Caco-2 (cell line): ENCODE results near the gene GRP. TPM values are rescaled to one million over a fixed set of nuclear protein-coding genes. Genes with fewer than 3 reads are reported as not detected.

Source experiments
- BruUV-seq: library from RNA; stranded (reverse); fragments of 400-500 nt; replicated peaks from 2 replicates; lab custom pipeline; 2021; lab: Mats Ljungman, UMichigan
- CTCF ChIA-PET: fragments of 300-600 bp; sonication (Branson Sonifier 250); formaldehyde crosslinking; loops from one replicate; lab custom pipeline; 2022; ENCODE audit warnings: antibody characterized with exemption; lab: Charles Lee
- POLR2A ChIA-PET: fragments of 300-600 bp; sonication (Branson Sonifier 250); formaldehyde crosslinking; loops from one replicate; lab custom pipeline; 2022; ENCODE audit warnings: antibody characterized with exemption; lab: Charles Lee
- DNase-seq, 2 experiments: peaks; one replicate each; pipeline versions ENCODE4 v3.0.0 to v3.0.0-alpha.2; 2020 to 2022
- H3K27me3 ChIP-seq: replicated peaks from 2 replicates; pipeline ENCODE4 v1.6.0; 2011; ENCODE audit warnings: low read length; ENCODE audit not compliant: control insufficient read depth, insufficient read depth
- H3K36me3 ChIP-seq: 2 replicates; pipeline ENCODE4 v1.5.1; 2011; ENCODE audit warnings: low read length; ENCODE audit not compliant: control insufficient read depth, insufficient read depth
- H3K4me1 ChIP-seq: fragments of 250-450 bp; sonication (Bioruptor Pico); 2 replicates; pipeline ENCODE4 v1.5.1; 2020; ENCODE audit warnings: mild to moderate bottlenecking
- H3K4me3 ChIP-seq: 2 replicates; pipeline ENCODE4 v1.5.1; 2011; ENCODE audit warnings: low read depth, mild to moderate bottlenecking, control low read depth, low read length
- H3K9me3 ChIP-seq: fragments of 250-450 bp; sonication (Bioruptor Pico); 2 replicates; pipeline ENCODE4 v1.5.1; 2020; ENCODE audit warnings: mild to moderate bottlenecking, moderate library complexity
- H3K27ac Mint-ChIP-seq: one replicate; pipeline ENCODE4 v1.8.0; 2022; ENCODE audit warnings: mixed read lengths; ENCODE audit not compliant: unreplicated experiment
- H3K27me3 Mint-ChIP-seq: one replicate; pipeline ENCODE4 v1.8.0; 2022; ENCODE audit warnings: mixed read lengths; ENCODE audit not compliant: insufficient read depth, unreplicated experiment
- H3K36me3 Mint-ChIP-seq: one replicate; pipeline ENCODE4 v1.8.0; 2022; ENCODE audit warnings: mild to moderate bottlenecking, mixed read lengths; ENCODE audit not compliant: insufficient read depth, unreplicated experiment
- H3K4me1 Mint-ChIP-seq: one replicate; pipeline ENCODE4 v1.8.0; 2022; ENCODE audit warnings: low read depth, mixed read lengths; ENCODE audit not compliant: unreplicated experiment
- H3K4me3 Mint-ChIP-seq: one replicate; pipeline ENCODE4 v1.8.0; 2022; ENCODE audit warnings: mild to moderate bottlenecking, moderate library complexity, mixed read lengths; ENCODE audit not compliant: unreplicated experiment
- H3K9me3 Mint-ChIP-seq: one replicate; pipeline ENCODE4 v1.8.0; 2022; ENCODE audit warnings: mixed read lengths; ENCODE audit not compliant: unreplicated experiment
- intact Hi-C: fragments of 100-400 bp; cut with micrococcal nuclease; formaldehyde crosslinking; loops from one replicate; pipeline ENCODE4 v1.10.0; 2022; ENCODE audit not compliant: unreplicated experiment
- total RNA-seq: library from RNA; stranded (reverse); gene quantifications from 2 replicates; pipeline ENCODE4 v1.2.3, GENCODE V29; 2022
- TF ChIP-seq, protein P1 (sequence below), 2 experiments: fragments of 200-600 bp in 1 of 2; IDR thresholded peaks; 1 replicate in 1 of 2; 2 replicates in 1 of 2; pipeline versions ENCODE4 v1.5.1 to v1.8.0; 2011 to 2022; ENCODE audit warnings: antibody characterized with exemption in 1 of 2, control low read depth in 1 of 2, inconsistent platforms in 1 of 2, low read depth in 1 of 2, low read length in 1 of 2, mild to moderate bottlenecking in 1 of 2, moderate library complexity in 1 of 2; ENCODE audit not compliant: insufficient read depth in 1 of 2, severe bottlenecking in 1 of 2, unreplicated experiment in 1 of 2

GRP gene
- total RNA-seq, 1 experiment from 2014 or later, result not detected

DNA sequence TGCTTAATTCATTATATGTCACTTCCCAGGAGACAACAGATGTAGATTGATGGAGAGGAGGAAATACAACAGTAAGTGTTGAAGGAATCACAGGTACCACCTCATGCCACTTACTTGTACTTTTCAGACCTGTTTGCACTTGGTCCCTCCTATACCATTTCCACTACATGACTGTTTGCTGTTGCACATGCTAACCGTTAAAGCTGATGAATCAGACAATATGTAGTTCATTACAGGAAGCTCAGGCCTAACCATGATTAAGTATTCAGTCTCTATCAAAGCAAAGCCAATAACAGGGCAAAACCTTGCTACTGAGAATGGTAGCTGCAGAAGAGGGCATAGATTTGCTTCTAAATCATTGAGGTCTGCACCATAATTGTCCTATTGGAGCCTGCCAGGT, 30.2 kb upstream of the GRP start:
- H3K27me3 ChIP-seq, result no peaks in the 10 kb centered on the region
- no TSS peak for BruUV-seq
- H3K4me3 ChIP-seq, result no peak overlapping the region
- no peaks in the 10 kb centered on the region for H3K9me3 ChIP-seq
- H3K4me1 ChIP-seq, result no peaks in the 10 kb centered on the region
- Mint-ChIP-seq H3K4me3 (no peak overlapping the region), H3K36me3 (no peaks in the 10 kb centered on the region), H3K27ac (no peak overlapping the region), H3K9me3 (no peaks in the 10 kb centered on the region), H3K4me1 (no peaks in the 10 kb centered on the region), H3K27me3 (peaks cover 6% of the 10 kb centered on the region)
- H3K36me3 ChIP-seq, result no peaks in the 10 kb centered on the region
- POLR2A ChIA-PET, result no interaction called here
- intact Hi-C loops, result no loop called here
- TF ChIP-seq, protein P1, sequence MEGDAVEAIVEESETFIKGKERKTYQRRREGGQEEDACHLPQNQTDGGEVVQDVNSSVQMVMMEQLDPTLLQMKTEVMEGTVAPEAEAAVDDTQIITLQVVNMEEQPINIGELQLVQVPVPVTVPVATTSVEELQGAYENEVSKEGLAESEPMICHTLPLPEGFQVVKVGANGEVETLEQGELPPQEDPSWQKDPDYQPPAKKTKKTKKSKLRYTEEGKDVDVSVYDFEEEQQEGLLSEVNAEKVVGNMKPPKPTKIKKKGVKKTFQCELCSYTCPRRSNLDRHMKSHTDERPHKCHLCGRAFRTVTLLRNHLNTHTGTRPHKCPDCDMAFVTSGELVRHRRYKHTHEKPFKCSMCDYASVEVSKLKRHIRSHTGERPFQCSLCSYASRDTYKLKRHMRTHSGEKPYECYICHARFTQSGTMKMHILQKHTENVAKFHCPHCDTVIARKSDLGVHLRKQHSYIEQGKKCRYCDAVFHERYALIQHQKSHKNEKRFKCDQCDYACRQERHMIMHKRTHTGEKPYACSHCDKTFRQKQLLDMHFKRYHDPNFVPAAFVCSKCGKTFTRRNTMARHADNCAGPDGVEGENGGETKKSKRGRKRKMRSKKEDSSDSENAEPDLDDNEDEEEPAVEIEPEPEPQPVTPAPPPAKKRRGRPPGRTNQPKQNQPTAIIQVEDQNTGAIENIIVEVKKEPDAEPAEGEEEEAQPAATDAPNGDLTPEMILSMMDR (IDR thresholded peaks at IDR 0.05; ENCODE audit: insufficient read depth in 1 of 2, low read depth in 1 of 2, low read length in 1 of 2, severe bottlenecking in 1 of 2, unreplicated experiment in 1 of 2), result no peak
- DNase-seq, result no peak
- CTCF ChIA-PET, result no interaction called here

DNA sequence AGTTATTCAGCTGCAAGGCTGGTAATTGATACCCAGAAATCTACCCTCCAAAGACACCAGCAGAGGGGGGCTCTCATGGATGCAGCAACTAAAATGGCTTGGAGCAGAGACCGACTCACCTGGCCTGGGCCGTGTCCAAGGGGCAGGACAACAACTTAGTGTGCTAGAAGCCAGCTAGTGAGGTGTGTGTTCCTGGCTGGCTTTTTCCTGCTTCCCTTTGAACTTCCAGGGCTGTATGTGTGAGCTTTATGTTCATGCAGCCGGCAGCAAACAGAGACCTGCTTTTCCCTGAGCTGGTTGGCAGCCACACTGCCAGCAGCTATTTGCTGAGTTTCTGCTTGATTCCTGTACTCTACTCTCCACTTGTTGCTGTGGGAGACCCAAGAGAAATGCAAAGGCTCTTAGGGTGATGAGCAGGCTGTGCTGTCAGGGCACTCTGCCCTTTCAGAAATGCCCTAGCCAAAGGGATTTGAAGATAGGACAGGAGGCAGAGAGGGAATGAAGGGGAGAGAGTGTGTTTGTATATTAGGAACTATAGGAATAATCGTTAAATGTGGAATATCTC, 23.7 kb upstream of the GRP start:
- H3K4me1 ChIP-seq, result no peaks in the 10 kb centered on the region
- intact Hi-C loops, result no loop called here
- no peaks in the 10 kb centered on the region; the same call in 1 of the 2 replicates for H3K27me3 ChIP-seq
- Mint-ChIP-seq H3K27me3 (peaks cover 6% of the 10 kb centered on the region), H3K4me3 (no peak overlapping the region), H3K9me3 (no peaks in the 10 kb centered on the region), H3K4me1 (no peaks in the 10 kb centered on the region), H3K36me3 (no peaks in the 10 kb centered on the region), H3K27ac (no peak overlapping the region)
- POLR2A ChIA-PET, result no interaction called here
- no peaks in the 10 kb centered on the region for H3K36me3 ChIP-seq
- no peak overlapping the region for H3K4me3 ChIP-seq
- TF ChIP-seq, protein P1 (IDR thresholded peaks at IDR 0.05; ENCODE audit: insufficient read depth in 1 of 2, low read depth in 1 of 2, low read length in 1 of 2, severe bottlenecking in 1 of 2, unreplicated experiment in 1 of 2), result no peak
- no peak for DNase-seq
- CTCF ChIA-PET, result no interaction called here
- no TSS peak for BruUV-seq
- H3K9me3 ChIP-seq, result no peaks in the 10 kb centered on the region

DNA sequence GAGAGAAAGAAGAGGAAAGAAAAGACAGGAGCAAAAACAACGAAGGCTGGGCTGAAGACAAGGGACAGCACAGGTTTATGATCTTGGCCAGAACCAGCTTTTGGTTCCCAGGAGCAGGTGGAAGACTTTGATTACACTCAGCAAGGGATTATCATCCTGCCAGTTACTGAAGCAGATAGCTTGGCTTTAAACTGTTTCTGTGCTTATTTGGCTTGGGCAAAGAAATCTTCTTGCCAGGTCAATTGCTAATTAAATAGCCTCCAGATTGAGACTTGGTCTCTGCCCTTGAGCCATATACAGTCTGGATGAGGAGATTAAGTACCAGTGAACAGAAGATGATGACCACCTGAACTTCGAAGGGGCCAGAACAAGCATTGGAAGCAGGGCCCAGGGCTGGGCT, 22.3 kb upstream of the GRP start:
- POLR2A ChIA-PET, result no interaction called here
- H3K4me1 ChIP-seq, result no peaks in the 10 kb centered on the region
- Mint-ChIP-seq H3K9me3 (no peaks in the 10 kb centered on the region), H3K4me3 (no peak overlapping the region), H3K27ac (no peak overlapping the region), H3K4me1 (no peaks in the 10 kb centered on the region), H3K27me3 (peaks cover 3% of the 10 kb centered on the region), H3K36me3 (no peaks in the 10 kb centered on the region)
- H3K9me3 ChIP-seq, result no peaks in the 10 kb centered on the region
- no peaks in the 10 kb centered on the region for H3K36me3 ChIP-seq
- CTCF ChIA-PET, result no interaction called here
- no peak overlapping the region for H3K4me3 ChIP-seq
- intact Hi-C loops, result no loop called here
- BruUV-seq, result no TSS peak
- H3K27me3 ChIP-seq, result no peaks in the 10 kb centered on the region; the same call in 1 of the 2 replicates
- TF ChIP-seq, protein P1 (IDR thresholded peaks at IDR 0.05; ENCODE audit: insufficient read depth in 1 of 2, low read depth in 1 of 2, low read length in 1 of 2, severe bottlenecking in 1 of 2, unreplicated experiment in 1 of 2), result no peak
- no peak for DNase-seq
